ENCODE results near the gene OCSTAMP. TPM values are rescaled to one million over a fixed set of nuclear protein-coding genes. Genes with fewer than 3 reads are reported as not detected.

Gene OCSTAMP, protein sequence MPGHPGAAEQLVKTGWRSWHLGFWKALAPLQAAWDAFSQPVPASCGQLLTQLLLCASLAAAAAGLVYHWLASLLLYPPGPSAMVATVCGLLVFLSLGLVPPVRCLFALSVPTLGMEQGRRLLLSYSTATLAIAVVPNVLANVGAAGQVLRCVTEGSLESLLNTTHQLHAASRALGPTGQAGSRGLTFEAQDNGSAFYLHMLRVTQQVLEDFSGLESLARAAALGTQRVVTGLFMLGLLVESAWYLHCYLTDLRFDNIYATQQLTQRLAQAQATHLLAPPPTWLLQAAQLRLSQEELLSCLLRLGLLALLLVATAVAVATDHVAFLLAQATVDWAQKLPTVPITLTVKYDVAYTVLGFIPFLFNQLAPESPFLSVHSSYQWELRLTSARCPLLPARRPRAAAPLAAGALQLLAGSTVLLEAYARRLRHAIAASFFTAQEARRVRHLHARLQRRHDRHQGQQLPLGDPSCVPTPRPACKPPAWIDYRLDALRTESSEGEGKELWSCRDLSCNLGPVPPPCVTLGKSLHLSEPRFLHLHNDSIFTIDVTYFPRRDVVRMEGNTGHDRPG
- under 1 TPM in 1 of 2 donors, not detected in 1; 0.12 TPM for total RNA-seq

DNA sequence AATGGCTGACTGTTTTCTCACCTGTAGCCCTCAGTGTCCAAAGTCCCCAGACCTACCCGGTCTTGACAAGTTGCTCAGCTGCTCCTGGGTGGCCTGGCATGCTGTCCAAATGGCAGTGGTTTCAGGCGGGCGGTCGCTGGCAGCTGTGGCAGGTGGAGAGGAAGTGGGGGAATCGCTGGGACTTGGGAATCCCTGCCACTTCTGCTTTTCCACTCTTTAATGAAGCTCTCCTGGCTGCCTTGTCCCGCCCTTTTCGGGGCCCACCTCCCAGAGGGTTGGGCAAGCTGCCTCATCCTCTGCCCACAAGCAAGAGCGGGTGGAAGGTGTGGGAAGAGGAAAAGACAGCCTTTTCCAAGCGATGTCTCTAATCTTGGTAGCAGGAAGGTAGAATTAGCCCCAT, at the start of gene OCSTAMP:
Gene OCSTAMP (minus strand): TSS at position 194 of the 400 bp plus-strand sequence. CDS start 94 bp downstream, at position 100.
- H3K4me3 Mint-ChIP-seq: no peak within 1 kb of the TSS

DNA sequence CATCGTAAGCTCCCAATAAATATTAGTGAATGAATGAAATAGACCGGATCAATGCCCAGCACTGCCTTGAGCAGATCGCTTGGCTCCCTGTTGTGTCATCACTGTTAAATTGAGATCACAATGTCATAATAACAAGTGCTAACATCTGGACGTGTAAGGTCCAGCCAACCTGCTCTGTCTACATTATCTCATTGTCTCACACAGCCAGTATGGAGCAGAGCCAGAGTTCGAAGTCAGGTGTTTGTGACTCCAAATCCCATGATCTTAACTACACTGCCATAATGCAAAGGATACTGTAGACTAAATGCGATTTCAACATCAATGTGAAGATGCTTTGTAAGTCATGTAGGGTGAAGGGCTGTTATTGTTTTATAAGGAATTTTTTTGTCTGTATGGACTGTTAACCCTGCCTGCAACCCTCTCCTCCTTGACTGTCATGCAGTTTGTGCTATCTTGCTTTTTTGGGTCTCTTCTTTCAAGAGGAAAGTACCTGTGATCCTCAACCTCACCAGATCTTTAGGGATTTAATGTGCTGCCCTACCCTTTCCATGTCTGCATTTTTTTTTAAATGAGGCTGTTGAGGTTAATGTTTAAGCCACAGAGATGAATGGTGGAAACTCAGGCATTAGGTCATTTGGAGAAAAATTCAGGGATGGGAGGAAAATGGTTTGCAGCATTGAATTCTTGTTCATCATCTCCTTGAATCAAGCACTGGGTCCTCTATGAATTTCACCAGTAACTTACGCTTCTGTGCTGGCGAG, 49.0 kb upstream of the OCSTAMP start:
- DNase-seq: no peak
- Mint-ChIP-seq H3K4me1 (ENCODE audit: low read depth) (peaks cover 8% of the 10 kb centered on the region), H3K36me3 (ENCODE audit: insufficient read depth in 2 of 2) (no peaks in the 10 kb centered on the region), H3K9me3 (no peaks in the 10 kb centered on the region), H3K27me3 (ENCODE audit: low read depth) (peaks cover 33% of the 10 kb centered on the region), H3K4me3 (no peak overlapping the region), H3K27ac (no peak overlapping the region)
- ATAC-seq (replicated peaks in 1 of 2): no peak

More for the DNA sequence above, at the start of gene OCSTAMP:
- no peak for ATAC-seq (replicated peaks in 1 of 2)
- Mint-ChIP-seq H3K9me3 (no peaks in the 10 kb centered on the region), H3K36me3 (ENCODE audit: insufficient read depth in 2 of 2) (no peaks in the 10 kb centered on the region), H3K27ac (no peak within 1 kb of the TSS), H3K27me3 (ENCODE audit: low read depth) (peaks cover 1% of the 10 kb centered on the region), H3K4me1 (ENCODE audit: low read depth) (peaks cover 28% of the 10 kb centered on the region)
- no peak for DNase-seq

DNA sequence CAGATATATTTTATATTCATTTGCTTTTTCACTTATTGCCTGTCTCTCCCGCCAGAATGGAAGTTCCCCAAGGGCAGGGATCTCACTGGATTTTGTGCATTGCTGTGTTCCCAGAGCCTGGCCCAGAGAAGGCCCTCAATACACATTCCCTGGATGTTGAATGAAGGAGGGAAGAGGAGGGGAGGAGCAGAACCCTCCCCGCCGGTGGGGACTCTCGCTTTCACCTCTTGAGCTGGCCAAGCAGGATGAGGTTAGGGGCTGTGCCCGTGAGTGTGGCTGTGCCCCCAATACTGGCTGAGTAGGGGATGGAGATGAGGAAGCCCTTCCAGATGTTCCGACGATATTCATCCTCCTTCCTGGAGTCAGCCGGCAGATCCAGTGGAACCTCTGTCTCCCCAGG, 45.5 kb upstream of the OCSTAMP start:
- no peaks in the 10 kb centered on the region for H3K4me1 Mint-ChIP-seq (ENCODE audit: low read depth)
- H3K9me3 Mint-ChIP-seq: no peaks in the 10 kb centered on the region
- H3K36me3 Mint-ChIP-seq (ENCODE audit: insufficient read depth in 2 of 2): no peaks in the 10 kb centered on the region
- DNase-seq: no peak
- no peak overlapping the region for H3K4me3 Mint-ChIP-seq
- no peak for ATAC-seq (replicated peaks in 1 of 2)
- H3K27ac Mint-ChIP-seq: no peak overlapping the region
- peaks cover 26% of the 10 kb centered on the region for H3K27me3 Mint-ChIP-seq (ENCODE audit: low read depth)

DNA sequence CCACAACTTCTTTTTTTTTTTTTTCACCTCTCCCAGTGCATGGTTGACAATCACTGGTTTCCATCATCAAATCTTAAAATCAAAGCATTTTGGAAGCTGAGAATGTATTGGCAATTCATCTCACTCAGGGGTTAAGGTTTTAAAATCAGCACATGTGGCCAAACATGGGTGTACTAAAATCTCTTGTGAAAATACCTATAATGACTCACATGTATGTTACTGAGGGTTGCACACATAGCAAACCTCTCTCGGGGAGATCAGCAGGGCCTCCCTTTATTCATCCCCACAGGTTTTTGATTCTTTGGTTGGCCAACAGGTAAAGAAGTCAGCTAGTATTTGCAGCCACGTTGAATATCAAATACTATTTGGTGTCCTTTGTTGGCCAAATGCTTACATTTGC, 44.3 kb upstream of the OCSTAMP start:
- DNase-seq (no peak), ATAC-seq (replicated peaks in 1 of 2) (peak; percentile 58 to 62)
- H3K36me3 Mint-ChIP-seq (ENCODE audit: insufficient read depth in 2 of 2): no peaks in the 10 kb centered on the region
- H3K27ac Mint-ChIP-seq: no peak overlapping the region
- peaks cover 22% of the 10 kb centered on the region for H3K27me3 Mint-ChIP-seq (ENCODE audit: low read depth)
- H3K9me3 Mint-ChIP-seq: no peaks in the 10 kb centered on the region
- no peak overlapping the region for H3K4me3 Mint-ChIP-seq
- no peaks in the 10 kb centered on the region for H3K4me1 Mint-ChIP-seq (ENCODE audit: low read depth)

DNA sequence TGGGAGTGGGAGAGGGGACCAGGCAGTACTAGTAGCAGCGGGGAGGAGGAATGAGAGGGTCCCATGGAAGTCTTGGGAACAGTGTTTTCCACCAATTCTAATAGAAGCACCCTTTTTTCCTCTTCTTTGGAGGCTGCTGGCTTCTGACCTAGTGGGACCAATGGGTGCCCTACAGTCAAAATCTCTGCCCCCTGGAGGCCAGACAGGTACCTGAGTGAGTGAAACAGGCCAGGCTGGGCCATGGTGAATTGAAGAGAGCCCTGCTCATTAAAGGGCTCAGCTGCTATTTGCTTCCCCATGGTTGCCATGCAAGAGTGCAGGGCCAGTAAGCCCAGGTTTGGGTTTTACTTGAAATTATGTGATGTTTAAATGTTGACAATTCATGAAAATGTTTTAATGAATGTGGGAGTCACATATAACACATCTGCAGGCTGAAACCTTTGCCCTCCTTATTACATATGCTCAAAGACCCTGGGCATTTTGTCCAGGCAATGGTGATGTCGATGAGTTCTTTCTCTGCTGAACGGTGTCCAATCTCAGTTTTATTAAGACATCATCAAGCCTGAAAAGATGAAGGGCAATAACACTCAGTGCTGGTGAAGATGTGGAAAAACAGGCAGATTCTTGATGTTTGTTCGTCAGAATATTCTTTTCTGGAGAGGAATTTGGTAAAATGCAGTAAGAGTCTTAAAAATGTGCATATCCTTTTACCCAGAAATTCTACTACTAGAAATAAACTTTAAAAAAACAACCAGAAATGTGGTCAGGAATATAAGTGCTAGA, 42.3 kb upstream of the OCSTAMP start:
- DNase-seq: peak; percentile 22 to 24
- H3K27ac Mint-ChIP-seq: no peak overlapping the region
- no peaks in the 10 kb centered on the region for H3K9me3 Mint-ChIP-seq

DNA sequence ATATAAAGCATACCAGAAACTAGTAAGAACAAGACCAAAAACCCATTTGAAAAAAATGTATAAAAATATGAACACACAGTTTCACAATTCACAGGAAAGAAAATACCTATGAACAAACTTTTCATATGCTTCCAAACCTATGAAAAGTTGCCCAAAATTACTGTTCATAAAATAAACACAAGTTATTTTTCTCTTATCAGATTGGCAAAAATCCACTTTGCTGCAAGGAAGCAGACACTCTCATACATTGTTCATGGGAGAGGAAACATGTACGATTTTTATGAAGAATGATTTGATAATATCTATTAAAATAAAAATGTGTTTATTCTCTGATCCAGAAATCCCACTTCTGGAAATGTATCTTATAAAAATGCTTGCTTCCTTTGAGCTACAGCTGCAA, 40.0 kb upstream of the OCSTAMP start:
- no peak for DNase-seq
- Mint-ChIP-seq H3K9me3 (no peaks in the 10 kb centered on the region), H3K4me1 (ENCODE audit: low read depth) (no peaks in the 10 kb centered on the region), H3K36me3 (ENCODE audit: insufficient read depth in 2 of 2) (no peaks in the 10 kb centered on the region), H3K4me3 (no peak overlapping the region), H3K27me3 (ENCODE audit: low read depth) (peaks cover 6% of the 10 kb centered on the region), H3K27ac (no peak overlapping the region)
- no peak for ATAC-seq (replicated peaks in 1 of 2)

More for the DNA sequence above, 42.3 kb upstream of the OCSTAMP start:
- Mint-ChIP-seq H3K4me1 (ENCODE audit: low read depth) (no peaks in the 10 kb centered on the region), H3K27me3 (ENCODE audit: low read depth) (peaks cover 12% of the 10 kb centered on the region), H3K4me3 (no peak overlapping the region), H3K36me3 (ENCODE audit: insufficient read depth in 2 of 2) (no peaks in the 10 kb centered on the region)
- ATAC-seq (replicated peaks in 1 of 2): peak in 1 of 2 donors; percentile 41

DNA sequence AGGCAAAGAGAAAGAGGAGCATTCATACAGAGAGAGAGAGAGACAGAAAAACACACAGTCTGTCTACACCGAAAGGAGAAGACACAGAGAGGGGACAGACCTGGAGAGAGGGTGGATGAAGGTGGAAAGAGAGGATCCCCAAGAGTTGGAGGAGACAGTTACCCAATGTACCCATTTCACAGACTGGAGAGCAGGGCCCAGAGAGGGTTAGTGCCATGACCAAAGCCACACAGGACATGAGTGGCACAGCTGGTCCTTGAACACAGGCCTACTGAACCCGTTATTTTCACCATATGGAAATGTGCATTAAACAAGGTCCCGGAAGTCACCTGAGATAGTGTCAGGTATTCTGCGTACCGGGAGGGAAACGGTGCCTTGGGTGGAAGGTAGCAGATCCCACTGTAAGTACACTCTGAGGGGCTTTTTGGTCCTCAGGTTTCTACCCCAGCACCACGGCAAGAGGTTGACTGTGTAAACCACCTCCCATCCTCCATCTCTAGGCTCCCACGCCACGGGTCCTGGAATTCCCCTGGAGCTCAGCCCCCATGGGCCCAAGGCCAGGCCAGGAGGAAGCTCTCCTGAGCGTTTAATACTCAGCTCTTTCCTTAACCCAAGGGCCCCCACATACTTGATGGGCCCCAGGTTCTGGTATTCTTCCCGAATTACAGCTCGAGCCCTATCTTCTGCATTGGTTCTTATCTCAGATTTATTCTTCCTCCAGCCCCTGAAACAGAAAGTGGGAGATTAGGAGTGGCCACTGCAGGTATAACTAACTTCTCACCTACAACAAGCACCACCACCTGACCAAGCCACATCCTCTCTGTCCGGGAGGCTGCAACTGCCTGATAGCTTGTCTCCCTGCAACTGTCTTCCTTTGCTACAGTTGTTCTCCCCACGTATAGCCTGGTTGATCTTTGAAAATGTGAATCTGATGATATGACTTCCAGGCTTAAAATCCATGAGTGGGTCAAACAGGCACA, 38.4 kb upstream of the OCSTAMP start:
- Mint-ChIP-seq H3K9me3 (no peaks in the 10 kb centered on the region), H3K27me3 (ENCODE audit: low read depth) (peaks cover 4% of the 10 kb centered on the region), H3K4me3 (no peak overlapping the region), H3K36me3 (ENCODE audit: insufficient read depth in 2 of 2) (no peaks in the 10 kb centered on the region), H3K4me1 (ENCODE audit: low read depth) (no peaks in the 10 kb centered on the region), H3K27ac (no peak overlapping the region)
- DNase-seq (no peak), ATAC-seq (replicated peaks in 1 of 2) (no peak)

DNA sequence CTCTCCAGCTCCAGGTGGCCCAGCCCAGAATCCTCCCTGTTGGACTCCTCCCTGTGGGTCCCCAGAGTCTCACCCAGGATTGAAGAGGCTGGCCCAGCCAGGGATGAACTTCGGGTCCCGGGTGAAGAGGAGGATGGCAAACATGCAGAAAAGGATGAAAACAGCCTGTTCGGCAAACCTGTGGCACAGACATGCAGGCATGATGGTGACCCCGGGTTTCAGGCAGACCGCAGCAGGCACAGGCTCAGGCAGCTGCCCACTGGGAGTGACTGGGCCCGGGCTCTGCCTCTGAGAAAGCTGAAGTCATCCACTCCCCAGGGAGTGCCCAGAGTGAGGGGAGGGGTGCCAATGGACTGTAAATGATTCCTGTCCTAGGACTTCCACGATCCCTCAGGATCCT, 37.5 kb upstream of the OCSTAMP start:
- H3K4me1 Mint-ChIP-seq (ENCODE audit: low read depth): no peaks in the 10 kb centered on the region
- ATAC-seq (replicated peaks in 1 of 2) (no peak), DNase-seq (no peak)
- no peak overlapping the region for H3K4me3 Mint-ChIP-seq
- H3K9me3 Mint-ChIP-seq: no peaks in the 10 kb centered on the region
- H3K36me3 Mint-ChIP-seq (ENCODE audit: insufficient read depth in 2 of 2): no peaks in the 10 kb centered on the region
- peaks cover 4% of the 10 kb centered on the region for H3K27me3 Mint-ChIP-seq (ENCODE audit: low read depth)
- no peak overlapping the region for H3K27ac Mint-ChIP-seq

DNA sequence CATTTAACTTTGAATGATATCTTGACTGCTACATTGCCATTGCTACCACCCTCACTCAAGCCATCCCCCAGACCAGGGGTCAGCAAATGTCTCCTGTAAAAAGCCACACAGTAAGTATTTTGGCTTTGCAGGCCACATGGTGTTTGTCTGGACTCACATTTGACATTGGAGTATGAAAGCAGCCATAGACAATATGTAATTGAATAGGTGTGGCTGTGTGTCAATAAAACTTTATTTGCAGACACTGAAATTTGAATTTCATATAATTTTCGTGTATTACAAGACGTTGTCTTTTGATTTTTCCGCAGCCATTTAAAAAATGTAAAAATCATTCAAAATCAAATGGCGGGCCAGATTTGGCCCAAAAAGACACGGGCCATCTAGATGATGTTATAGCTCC, 36.3 kb upstream of the OCSTAMP start:
- no peak for DNase-seq
- H3K27ac Mint-ChIP-seq: no peak overlapping the region
- no peaks in the 10 kb centered on the region for H3K36me3 Mint-ChIP-seq (ENCODE audit: insufficient read depth in 2 of 2)
- no peak overlapping the region for H3K4me3 Mint-ChIP-seq
- peaks cover 6% of the 10 kb centered on the region for H3K27me3 Mint-ChIP-seq (ENCODE audit: low read depth)
- H3K4me1 Mint-ChIP-seq (ENCODE audit: low read depth): no peaks in the 10 kb centered on the region
- no peaks in the 10 kb centered on the region for H3K9me3 Mint-ChIP-seq
- ATAC-seq (replicated peaks in 1 of 2): no peak

DNA sequence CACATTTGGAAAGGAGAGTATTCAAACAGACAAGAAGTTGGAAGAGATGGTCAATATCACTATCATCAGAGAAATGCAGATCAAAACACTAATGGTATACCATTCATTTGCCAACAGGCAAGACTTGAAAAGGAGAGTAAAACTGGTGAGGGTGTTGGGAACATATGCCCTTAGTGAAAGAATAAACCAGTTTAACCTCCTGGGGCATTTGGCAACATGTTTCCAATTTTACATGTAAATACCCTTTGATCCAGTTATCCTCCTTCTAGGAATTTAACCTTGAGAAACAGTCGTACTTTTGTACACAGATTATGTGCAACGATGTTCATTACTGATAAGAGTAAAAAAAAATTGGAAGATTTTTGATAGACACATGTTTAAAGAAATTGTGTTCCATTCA, 34.1 kb upstream of the OCSTAMP start:
- H3K4me3 Mint-ChIP-seq: no peak overlapping the region
- DNase-seq (no peak), ATAC-seq (replicated peaks in 1 of 2) (no peak)
- no peak overlapping the region for H3K27ac Mint-ChIP-seq
- H3K9me3 Mint-ChIP-seq: no peaks in the 10 kb centered on the region
- H3K4me1 Mint-ChIP-seq (ENCODE audit: low read depth): no peaks in the 10 kb centered on the region
- peaks cover 13% of the 10 kb centered on the region for H3K27me3 Mint-ChIP-seq (ENCODE audit: low read depth)
- H3K36me3 Mint-ChIP-seq (ENCODE audit: insufficient read depth in 2 of 2): no peaks in the 10 kb centered on the region

DNA sequence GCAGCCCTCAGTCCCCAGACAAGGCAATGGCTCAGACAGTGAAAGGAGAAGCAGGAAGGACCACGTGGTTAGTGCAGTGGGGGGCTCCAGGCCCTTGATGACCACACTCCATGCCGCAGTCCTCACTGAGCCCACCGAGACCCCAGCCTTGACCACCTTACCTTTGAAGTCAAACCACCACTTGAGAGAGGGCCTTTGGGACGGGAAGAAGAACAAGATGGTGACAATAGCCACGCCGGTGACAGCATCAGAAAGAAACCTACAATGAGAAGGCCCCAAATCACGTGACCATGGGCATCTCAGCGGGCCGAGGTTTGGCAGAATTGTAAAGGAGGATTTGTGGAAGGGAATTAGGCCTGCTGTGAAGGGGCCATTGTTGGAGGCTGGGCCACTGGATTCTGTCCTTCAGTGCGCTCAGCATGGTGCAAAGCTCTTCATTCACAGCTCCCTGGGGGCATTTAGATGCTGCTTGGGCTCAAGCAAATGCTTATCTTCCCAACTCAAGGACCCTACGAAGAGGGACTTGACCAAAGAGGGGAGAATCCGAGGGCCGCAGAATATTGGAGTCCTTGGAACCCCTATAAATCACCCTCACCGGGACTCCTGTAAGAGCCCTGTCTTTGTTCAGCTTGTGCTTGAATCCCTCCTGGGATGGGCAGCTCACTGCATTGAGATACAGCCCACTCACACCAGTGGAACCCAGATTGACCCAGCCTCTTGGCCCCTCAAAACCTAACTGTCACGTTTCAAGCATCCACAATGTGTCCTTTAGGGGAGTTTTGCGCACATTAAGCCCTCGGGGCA, 33.2 kb upstream of the OCSTAMP start:
- peaks cover 17% of the 10 kb centered on the region for H3K27me3 Mint-ChIP-seq (ENCODE audit: low read depth)
- H3K4me3 Mint-ChIP-seq: no peak overlapping the region
- H3K4me1 Mint-ChIP-seq (ENCODE audit: low read depth): no peaks in the 10 kb centered on the region
- DNase-seq: no peak
- H3K27ac Mint-ChIP-seq: no peak overlapping the region
- no peaks in the 10 kb centered on the region for H3K9me3 Mint-ChIP-seq
- no peaks in the 10 kb centered on the region for H3K36me3 Mint-ChIP-seq (ENCODE audit: insufficient read depth in 2 of 2)
- no peak for ATAC-seq (replicated peaks in 1 of 2)
